ENCODE results near the gene LRRC36.
"Not testable (repeated sequence)": the region's sequence is repeated elsewhere in the genome, so short reads cannot be mapped to it uniquely, and the experiment has no call there.

LRRC36 gene

GRCh38 chr16:67357561-67357960 lies 30.9 kb downstream of the LRRC36 start:
- H3K4me3 ChIP-seq (ENCODE audit: low read depth, low read length): no peak overlapping the region
- DNase-seq (ENCODE audit: low read depth): no peak
- no peak for TF ChIP-seq CTCF (IDR thresholded peaks at IDR 0.05; ENCODE audit: control insufficient read depth, extremely low read depth, insufficient read depth)

- not testable (repeated sequence) for H3K4me3 ChIP-seq (ENCODE audit: low read depth, low read length); DNase-seq (ENCODE audit: low read depth)
These were observed 33.1 kb downstream of the LRRC36 start for GRCh38 chr16:67359540-67360269.

- TF ChIP-seq CTCF (IDR thresholded peaks at IDR 0.05; ENCODE audit: control insufficient read depth, extremely low read depth, insufficient read depth): no peak
- DNase-seq (ENCODE audit: low read depth): no peak
- H3K4me3 ChIP-seq (ENCODE audit: low read depth, low read length): no peak overlapping the region
These were observed 34.4 kb downstream of the LRRC36 start for GRCh38 chr16:67361038-67361437.

- H3K4me3 ChIP-seq (ENCODE audit: low read depth, low read length): no peak overlapping the region
- DNase-seq (ENCODE audit: low read depth): no peak
- no peak for TF ChIP-seq CTCF (IDR thresholded peaks at IDR 0.05; ENCODE audit: control insufficient read depth, extremely low read depth, insufficient read depth)
These were observed 38.1 kb downstream of the LRRC36 start for GRCh38 chr16:67364600-67365235.

- H3K4me3 ChIP-seq (ENCODE audit: low read depth, low read length): no peak overlapping the region
- no peak for TF ChIP-seq CTCF (IDR thresholded peaks at IDR 0.05; ENCODE audit: control insufficient read depth, extremely low read depth, insufficient read depth)
- DNase-seq (ENCODE audit: low read depth): no peak
These were observed 44.0 kb downstream of the LRRC36 start for GRCh38 chr16:67370661-67371060.

GRCh38 chr16:67372664-67373063 lies 46.0 kb downstream of the LRRC36 start:
- H3K4me3 ChIP-seq (ENCODE audit: low read depth, low read length): no peak overlapping the region
- no peak for DNase-seq (ENCODE audit: low read depth)
- peak; percentile 48 for TF ChIP-seq CTCF (IDR thresholded peaks at IDR 0.05; ENCODE audit: control insufficient read depth, extremely low read depth, insufficient read depth)

GRCh38 chr16:67376012-67376411 lies 49.4 kb downstream of the LRRC36 start:
- DNase-seq (ENCODE audit: low read depth); H3K4me3 ChIP-seq (ENCODE audit: low read depth, low read length): not testable (repeated sequence)

GRCh38 chr16:67378642-67379041 lies 52.0 kb downstream of the LRRC36 start:
- no peak for TF ChIP-seq CTCF (IDR thresholded peaks at IDR 0.05; ENCODE audit: control insufficient read depth, extremely low read depth, insufficient read depth)
- no peak for DNase-seq (ENCODE audit: low read depth)
- no peak overlapping the region for H3K4me3 ChIP-seq (ENCODE audit: low read depth, low read length)
